Pons (tissue), 1 donor: Measurements from ENCODE around the gene OOSP4B.
"Not testable (repeated sequence)": the region's sequence is repeated elsewhere in the genome, so short reads cannot be mapped to it uniquely, and the experiment has no call there.

Experiments
- DNase-seq: peaks from one replicate; pipeline ENCODE4 v3.0.0-alpha.2; 2016; ENCODE audit warnings: low spot score

Gene OOSP4B

DNA sequence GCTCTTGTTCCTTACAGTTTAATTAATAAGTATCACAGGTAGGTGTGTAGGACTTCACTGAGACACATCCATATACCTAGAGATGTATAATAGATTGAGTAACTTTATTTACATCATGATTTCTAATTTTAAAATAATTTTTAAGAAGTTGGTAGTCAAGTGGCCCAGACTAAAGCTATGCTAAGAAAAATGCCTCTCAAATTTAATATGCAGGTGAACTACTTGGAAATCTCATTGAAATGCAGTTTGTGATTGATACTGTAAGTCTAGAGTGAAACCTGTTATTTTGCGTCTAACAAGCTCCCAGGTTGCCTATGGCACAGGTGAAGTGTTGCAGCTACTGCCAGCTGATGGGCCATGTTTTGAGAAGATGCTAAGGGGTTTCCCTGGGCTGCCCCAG is at the start of gene OOSP4B:
Gene OOSP4B (plus strand): TSS at position 301 of the 400 bp plus-strand sequence.
- DNase-seq = no peak

DNA sequence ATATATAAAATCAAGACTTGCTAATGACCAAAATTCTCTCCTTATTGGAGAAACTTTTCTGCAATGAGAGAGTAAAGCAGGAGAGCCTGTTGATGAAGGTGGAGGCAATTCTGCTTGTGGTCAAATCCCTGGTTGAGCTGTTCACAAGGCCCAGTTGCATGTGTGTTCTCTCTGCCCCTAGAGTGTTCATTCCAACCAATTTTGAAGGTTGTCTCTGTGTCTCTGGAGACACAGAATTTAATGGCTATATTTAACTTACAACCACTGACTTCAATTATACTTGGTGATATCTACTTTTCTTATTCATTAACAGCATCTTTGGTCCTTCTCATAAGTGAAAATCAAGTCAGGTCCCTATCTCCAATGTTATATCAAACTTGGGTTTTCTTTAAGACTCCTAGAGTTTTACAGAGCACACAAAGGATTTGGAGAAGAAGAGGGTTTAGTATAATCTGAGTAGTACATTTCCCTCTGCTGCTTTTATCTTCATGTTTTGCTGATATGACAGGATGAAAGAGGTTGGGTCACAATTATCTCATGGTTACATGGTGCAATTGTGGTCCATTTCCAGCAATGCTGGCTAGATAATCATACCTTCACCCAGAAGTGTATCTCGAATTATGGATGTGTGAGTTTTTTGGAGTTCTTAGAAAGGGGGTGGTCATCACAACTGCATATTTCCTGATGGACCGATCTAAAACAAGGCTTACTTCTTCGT is 49.1 kb upstream of the OOSP4B start:
- DNase-seq = no peak

DNA sequence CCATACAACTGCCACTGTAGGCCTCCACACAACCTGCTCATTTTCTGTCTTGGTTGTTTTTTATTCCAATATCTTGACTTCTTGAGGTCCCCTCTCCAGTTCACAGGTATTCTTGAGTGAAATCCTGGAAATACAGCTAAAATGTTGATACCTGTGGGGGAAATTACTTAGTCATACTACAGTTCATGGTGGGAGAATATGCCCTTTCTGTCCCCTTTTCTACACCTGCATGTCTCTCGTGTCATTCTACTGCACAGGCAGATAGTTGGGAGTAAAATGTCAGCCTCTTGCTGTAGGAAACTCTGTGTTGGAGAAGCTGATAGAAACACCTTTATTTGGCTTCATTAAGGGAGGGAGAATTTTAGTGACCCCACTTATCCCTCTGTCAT is 48.6 kb upstream of the OOSP4B start:
- DNase-seq = no peak

DNA sequence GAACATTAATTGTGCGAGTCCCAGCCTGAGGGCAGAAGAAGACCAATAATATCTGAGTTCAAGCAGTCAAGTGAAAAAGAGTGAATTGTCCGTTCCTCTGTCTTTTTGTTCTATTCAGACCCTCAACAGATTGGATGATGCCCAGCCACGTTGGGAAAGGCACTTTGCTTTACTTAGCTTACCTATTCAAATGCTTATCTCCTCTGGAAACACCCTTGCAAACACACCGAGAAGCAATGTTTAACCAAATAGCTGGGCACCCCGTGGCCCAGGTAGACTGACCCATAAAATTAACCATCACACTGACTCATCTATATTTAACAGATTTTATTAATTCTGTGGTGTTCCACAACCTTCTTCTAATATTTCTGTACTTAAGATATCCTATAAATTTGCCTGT is 43.9 kb upstream of the OOSP4B start:
- no peak for DNase-seq

DNA sequence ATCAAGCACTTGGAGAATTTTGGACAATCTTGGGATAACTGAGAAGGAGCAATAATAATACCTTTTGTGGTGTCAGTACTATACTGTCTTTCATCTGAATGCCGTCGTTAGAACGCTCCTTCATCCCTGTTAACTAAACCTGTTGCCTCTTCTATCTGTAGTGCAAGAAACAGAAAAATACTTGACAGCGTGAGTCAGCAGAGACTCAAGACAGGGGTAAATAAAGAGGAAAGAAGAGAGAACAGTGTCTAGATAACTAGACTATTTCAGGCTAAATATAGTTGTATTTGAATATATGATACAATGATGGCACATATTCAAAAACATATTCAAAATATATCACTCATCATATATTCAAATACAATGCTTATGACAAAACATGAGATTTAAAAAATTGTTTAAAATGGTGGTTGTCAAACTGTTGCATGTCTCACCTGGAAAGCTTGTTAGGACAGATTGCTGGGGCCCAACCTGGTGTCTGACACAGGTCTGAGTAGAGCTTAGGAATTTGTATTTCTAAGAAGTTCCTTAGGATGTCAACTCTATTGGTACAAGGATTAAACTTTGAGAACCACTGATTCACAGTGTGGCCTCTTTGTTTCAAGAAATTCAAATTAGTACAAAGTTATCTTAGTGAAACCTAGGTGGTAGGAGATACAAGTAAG is 35.7 kb upstream of the OOSP4B start:
- no peak for DNase-seq

DNA sequence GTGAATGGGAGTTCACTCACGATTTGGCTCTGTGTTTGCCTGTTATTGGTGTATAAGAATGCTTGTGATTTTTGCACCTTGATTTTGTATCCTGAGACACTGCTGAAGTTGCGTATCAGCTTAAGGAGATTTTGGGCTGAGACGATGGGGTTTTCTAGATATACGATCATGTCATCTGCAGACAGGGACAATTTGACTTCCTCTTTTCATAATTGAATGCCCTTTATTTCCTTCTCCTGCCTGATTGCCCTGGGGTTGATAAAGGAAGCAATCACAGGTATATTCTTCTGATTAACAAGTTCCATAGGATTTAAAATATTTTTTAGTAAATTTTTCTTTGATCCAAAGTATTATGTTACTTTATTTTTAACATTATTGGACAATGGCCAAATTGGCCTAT is 34.9 kb upstream of the OOSP4B start:
- not testable (repeated sequence) for DNase-seq

DNA sequence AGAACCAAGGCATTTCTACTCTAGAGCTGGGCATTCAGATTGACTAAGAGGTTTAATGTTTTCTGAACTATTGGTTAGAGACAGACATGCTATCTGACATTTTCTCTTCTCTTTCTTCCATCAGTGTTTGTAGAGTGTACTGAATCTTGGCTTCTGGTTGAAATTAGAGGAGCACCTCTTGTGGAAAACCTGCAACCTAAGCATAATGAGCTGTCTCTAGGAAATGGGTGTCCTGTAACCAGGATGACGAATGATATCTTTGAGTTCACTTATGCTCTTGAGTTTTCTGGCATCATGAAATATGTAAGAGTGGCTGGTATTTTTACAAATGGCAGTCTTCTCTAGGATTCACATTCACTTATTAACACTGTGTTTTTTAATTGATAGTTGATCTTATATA is 33.8 kb upstream of the OOSP4B start:
- DNase-seq = no peak

DNA sequence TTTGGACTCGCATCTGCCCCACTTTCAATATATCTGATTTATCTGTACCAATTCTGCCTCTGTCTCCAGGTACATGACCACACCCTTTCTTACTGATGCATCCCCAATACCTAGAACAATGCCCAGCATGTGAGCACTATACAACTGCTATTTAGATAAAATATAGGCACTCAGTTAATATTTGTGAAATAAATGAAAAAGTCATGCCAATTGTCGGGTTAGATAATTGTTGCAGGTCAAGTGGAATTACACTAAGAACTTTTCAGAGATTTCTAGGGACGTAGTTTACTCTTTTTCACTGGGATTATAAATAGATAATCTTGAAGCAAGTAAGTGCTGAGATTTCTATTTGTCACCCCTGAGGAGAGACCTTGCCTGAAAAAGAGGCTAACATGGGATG is 32.6 kb upstream of the OOSP4B start:
- DNase-seq = no peak

DNA sequence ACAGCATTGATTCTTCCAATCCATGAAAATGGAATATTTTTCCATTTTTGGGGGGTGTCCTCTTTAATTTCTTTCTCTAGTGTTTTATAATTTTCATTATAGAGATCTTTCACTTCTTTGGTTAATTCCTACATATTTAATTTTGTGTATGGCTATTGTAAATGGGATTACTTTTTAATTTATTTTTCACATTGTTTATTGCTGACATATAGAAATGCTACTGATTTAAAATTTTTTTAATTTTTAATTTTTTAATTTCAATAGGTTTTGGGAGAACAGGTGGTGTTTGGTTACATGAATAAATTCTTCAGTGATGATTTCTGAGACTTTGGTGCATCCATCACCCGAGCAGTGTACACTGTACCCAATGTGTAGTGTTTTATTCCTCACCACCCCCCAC is 26.6 kb upstream of the OOSP4B start:
- no peak for DNase-seq

DNA sequence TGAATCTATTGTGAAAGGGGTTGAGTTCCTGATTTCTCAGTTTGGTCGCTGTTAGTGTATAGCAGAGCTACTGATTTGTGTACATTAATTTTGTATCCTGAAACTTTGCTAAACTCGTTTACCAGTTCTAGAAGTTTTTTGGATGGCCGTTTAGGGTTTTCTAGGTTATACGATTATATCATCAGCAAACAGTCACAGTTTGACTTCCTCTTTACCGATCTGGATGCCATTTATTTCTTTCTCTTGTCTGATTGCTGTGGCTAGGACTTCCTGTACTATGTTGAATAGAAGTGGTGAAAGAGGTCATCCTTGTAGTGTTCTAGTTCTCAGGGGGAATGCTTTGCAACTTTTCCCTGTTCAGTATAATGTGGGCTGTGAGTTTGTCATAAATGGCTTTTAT is 24.6 kb upstream of the OOSP4B start:
- DNase-seq = no peak

DNA sequence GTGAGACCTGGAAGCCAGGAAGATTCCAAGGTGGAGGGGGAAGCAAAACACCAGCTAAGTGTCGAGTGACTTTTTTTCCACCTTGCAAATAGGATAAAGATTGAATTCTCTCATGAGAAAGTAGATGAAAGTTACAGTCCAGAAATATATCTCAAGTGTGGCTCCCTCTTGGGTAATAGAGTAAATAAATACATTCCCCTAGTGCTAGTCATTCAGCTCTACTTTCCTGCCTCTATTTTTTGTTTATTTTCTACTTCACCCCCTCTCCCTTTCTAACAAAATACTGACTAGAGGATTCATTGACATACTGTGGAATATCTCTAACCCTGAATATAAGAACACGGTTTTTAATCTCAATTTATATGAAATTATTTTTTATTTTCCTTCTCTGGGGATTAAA is 19.2 kb upstream of the OOSP4B start:
- no peak for DNase-seq

DNA sequence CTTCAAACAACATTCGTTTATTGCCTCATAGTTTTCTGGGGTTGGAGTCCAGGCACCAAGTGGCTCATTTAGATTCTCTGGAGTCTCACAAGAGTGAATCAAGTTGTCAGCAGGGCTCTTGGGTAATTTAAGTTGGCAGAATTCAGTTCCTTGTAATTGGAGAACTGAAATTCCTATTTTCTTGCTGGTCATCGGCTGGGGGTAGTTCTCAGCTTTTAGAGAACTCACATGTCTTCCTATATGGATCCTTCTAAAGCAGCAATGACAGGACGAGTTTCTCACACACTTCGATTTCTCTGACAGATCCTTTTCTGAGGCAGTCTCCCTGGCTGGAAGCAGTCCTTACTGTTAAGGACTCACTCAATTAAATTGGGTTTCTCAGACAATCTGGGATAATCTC is 17.3 kb upstream of the OOSP4B start:
- DNase-seq = no peak

DNA sequence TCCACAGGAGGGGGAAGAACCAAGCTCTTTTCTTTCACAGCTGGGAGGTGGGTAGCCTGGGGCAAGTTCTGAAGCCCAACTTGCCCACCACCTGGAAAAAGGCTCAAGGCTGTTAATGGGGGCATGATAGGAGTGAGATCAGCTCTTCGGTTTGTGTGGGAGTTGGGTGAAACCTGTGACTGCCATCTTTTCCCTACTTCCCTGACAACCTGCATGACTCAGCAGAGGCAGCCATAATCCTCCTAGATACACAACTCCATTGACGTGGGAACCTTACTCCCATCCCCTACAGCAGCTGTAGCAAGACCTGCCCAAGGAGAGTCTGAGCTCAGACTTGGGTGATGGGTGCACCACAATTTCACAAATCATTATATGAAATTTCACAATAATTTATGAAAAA is 13.3 kb upstream of the OOSP4B start:
- DNase-seq = no peak

DNA sequence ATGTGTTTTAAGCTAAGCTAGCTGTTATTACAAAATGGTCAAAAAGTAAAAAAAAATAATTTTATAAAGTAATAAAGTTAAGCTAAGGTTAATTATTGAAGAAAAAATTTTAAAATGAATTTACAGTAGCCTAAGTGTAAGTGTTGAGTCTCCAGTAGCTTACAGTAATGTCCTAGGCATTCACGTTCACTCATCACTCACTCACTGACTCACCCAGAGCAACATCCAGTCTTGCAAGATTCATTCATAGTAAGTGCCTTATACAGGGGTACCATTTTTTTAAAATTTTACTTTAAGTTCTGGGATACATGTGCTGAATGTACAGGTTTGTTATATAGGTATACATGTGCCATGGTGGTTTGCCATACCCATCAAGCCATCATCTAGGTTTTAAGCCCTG is 11.6 kb upstream of the OOSP4B start:
- no peak for DNase-seq

DNA sequence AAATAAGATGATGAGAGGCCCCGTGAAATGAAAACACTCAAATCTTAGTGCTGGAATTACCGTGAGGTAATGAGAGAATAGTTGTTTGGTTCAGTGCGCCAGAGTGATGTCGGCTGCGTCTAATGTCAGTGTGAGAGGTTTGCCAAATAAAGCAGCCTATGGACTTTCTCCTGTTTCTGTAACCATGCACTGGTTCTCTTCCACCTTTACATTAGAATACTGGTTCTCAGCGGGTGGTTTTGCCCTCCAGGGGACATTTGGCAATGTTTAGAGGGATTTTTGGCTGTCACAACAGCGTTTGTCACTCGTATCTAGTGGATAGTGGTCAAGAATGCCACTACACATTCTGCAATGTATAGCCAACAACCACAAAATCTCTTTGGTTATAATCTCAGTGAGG is 1.1 kb downstream of the OOSP4B start:
- DNase-seq = no peak

DNA sequence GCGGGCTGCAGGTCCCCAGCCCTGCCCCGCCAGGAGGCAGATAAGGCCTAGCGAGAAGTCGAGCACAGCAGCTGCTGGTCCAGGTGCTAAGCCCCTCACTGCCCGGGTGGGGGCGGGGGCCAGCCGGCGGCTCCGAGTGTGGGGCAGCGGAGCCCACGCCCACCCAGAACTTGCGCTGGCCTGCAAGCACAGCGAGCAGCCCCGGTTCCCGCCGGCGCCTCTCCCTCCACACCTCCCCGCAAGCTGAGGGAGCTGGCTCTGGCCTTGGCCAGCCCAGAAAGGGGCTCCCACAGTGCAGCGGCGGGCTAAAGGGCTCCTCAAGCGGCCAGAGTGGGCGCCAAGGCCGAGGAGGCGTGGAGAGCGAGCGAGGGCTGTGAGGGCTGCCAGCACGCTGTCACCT is 3.4 kb downstream of the OOSP4B start:
- not testable (repeated sequence) for DNase-seq

DNA sequence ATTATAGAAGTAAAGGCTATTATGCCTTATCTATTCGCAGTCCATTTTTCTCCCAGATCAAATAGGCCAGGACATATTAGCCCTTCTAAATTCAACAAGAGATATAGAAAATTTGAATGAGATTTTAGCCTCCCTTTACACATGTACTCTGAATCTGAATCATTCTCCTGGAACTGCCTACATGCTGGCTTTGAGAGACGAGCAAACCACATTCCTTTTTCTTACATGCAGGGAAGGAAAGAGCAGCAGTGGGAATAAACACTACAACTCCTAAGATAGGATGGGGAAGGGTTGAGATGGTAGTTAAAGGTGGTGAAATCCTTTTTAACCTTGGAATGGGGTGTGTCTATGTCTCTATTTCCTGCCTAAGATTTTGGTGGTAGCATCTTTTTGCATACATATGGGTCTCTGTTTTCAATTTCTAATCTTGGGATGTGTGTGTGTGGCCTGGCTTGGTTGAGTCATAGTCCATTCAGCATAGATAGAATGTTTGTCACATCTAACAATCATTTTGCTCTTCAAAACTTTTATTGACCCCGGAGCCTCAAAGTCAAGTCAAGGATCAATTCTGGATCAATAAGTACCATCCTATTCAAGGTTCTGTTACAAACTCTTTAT is 12.1 kb downstream of the OOSP4B start:
- no peak for DNase-seq

DNA sequence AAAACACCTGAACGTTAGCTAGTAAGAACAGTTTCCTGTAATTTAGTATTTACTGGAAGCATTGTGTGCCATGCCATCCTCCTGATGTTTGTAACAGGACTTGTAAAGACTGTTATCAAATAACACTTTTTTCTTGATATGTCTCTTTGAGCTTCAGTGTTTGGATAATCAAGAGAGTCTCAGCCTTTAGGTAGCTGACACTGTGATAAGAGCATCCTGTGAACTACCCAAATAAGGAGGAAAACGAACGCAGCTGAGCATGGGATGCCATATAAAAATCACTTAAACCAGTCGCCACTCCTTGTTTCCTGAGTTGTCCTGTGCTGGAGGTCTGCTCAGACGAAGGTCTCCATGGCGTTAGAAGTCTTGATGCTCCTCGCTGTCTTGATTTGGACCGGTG is 23.1 kb downstream of the OOSP4B start, which contains the start of gene OOSP2:
Gene OOSP2 (plus strand): TSS at position 301 of the 400 bp plus-strand sequence. CDS start 51 bp downstream, at position 352.
- DNase-seq = no peak

DNA sequence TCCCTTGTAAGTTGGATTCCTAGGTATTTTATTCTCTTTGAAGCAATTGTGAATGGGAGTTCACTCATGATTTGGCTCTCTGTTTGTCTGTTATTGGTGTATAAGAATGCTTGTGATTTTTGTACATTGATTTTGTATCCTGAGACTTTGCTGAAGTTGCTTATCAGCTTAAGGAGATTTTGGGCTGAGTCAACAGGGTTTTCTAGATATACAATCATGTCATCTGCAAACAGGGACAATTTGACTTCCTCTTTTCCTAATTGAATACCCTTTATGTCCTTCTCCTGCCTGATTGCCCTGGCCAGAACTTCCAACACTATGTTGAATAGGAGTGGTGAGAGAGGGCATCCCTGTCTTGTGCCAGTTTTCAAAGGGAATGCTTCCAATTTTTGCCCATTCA is 33.4 kb downstream of the OOSP4B start:
- not testable (repeated sequence) for DNase-seq

DNA sequence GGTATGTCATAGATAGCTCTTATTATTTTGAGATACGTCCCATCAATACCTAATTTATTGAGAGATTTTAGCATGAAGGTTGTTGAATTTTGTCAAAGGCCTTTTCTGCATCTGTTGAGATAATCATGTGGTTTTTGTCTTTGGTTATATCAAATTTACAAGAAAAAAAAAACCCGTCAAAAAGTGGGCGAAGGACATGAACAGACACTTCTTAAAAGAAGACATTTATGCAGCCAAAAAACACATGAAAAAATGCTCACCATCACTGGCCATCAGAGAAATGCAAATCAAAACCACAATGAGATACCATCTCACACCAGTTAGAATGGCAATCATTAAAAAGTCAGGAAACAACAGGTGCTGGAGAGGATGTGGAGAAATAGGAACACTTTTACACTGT is 33.9 kb downstream of the OOSP4B start:
- not testable (repeated sequence) for DNase-seq

DNA sequence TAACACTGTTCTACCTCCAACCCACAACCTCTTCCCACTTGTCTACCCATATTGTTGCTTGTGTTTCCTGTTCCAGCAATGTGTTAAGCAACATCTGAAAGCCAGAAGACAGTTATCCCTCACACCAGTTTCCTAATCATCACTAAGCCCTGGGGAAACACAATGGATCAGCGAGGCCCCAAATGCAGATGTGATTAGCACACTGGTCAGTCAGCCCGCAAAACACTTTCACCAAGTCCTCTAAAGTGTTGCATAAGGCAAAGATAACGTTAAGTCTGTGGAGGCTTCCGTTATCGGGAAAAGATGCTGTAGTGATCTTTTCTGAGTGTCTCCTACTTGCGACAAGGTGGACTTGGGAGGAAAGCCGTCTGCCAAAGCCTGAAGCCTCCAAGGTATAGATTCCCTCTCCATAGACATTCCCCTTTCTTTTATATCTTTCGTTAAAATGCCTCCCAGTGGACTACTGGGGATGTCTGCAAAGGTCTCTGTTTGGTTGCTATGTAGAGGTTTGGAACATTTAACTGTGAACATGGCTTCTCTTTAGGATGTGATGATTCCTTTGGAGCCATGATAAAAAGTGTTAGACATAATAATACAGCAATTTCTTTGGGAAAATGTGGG is 39.5 kb downstream of the OOSP4B start, which contains the start of gene MS4A3:
Gene MS4A3 (plus strand): TSS at position 317 of the 621 bp plus-strand sequence. CDS start 4,496 bp downstream, outside the sequence.
- DNase-seq = no peak

DNA sequence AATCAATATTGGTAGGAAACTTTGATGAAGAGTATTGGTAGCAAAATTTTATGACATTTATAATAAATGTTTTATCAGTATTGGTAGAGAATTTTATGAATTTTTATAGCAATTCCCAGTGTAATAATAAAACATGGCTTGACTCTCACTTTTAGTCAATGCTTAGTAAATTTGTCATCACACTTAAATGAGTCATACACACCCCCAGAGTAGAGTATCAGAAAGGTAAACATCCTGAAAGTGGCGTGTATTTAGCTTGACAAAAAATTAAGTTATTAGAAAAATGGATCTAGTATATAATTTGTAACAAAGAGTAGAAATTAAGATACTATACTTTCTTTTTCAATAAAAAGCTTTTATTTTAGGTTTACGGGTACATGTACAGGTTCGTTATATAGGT is 42.1 kb downstream of the OOSP4B start:
- no peak for DNase-seq
